ENCODE data around the gene TIAM1.

DNA sequence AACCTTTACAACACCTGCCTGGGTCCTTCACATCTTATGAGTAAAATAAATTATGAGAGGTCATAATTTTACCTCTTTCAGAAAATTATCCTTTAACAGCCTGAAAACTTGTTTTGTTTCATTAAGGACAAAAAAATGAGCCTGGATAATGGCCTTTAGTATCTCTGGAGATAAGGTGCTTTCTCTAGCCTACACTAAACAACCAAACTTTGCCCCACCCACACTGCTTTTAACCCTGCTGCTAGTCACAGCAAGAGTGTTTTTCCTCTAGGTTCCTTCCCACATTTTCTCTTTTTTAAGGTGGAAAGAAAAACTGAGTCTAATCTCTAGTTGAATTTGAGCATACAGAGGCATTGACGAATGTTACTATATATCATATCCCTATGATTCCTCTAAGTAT, 204.0 kb downstream of the TIAM1 start:
- no peak for TF ChIP-seq SIN3A (IDR thresholded peaks at IDR 0.05; ENCODE audit: borderline replicate concordance, insufficient read depth, low read depth, low read length)
- TF ChIP-seq POLR2AphosphoS5 (IDR thresholded peaks at IDR 0.05; ENCODE audit: low read depth, low read length): no peak
